Measurements from ENCODE around the gene PDS5A. TPM values are rescaled to one million over a fixed set of nuclear protein-coding genes. Genes with fewer than 3 reads are reported as not detected.

PDS5A gene
- total RNA-seq, 1 donor = 120 TPM

GRCh38 chr4:39893693-39894072, 84.0 kb downstream of the PDS5A start:
- H3K4me1 ChIP-seq (ENCODE audit: insufficient read depth, low read length) = no peaks in the 10 kb centered on the region
- H3K9me3 ChIP-seq (ENCODE audit: low read depth, low read length) = no peaks in the 10 kb centered on the region
- no peaks in the 10 kb centered on the region for H3K27me3 ChIP-seq (ENCODE audit: insufficient read depth, low read length)
- no peak overlapping the region for H3K4me3 ChIP-seq (ENCODE audit: low read length)

- Histone ChIP-seq H3K9me3 (ENCODE audit: low read depth, low read length) (no peaks in the 10 kb centered on the region), H3K27me3 (ENCODE audit: insufficient read depth, low read length) (no peaks in the 10 kb centered on the region), H3K4me1 (ENCODE audit: insufficient read depth, low read length) (no peaks in the 10 kb centered on the region), H3K4me3 (ENCODE audit: low read length) (no peak overlapping the region)
Observed at GRCh38 chr4:39892988-39893692, 84.6 kb downstream of the PDS5A start.

GRCh38 chr4:39889226-39889625, 88.5 kb downstream of the PDS5A start:
- H3K4me3 ChIP-seq (ENCODE audit: low read length) = no peak overlapping the region
- no peaks in the 10 kb centered on the region for H3K4me1 ChIP-seq (ENCODE audit: insufficient read depth, low read length)
- no peaks in the 10 kb centered on the region for H3K27me3 ChIP-seq (ENCODE audit: insufficient read depth, low read length)
- H3K9me3 ChIP-seq (ENCODE audit: low read depth, low read length) = no peaks in the 10 kb centered on the region

GRCh38 chr4:39888541-39888940, 89.2 kb downstream of the PDS5A start:
- no peak overlapping the region for H3K4me3 ChIP-seq (ENCODE audit: low read length)
- H3K9me3 ChIP-seq (ENCODE audit: low read depth, low read length) = no peaks in the 10 kb centered on the region
- no peaks in the 10 kb centered on the region for H3K27me3 ChIP-seq (ENCODE audit: insufficient read depth, low read length)
- no peaks in the 10 kb centered on the region for H3K4me1 ChIP-seq (ENCODE audit: insufficient read depth, low read length)

- H3K4me3 ChIP-seq (ENCODE audit: low read length) = no peak overlapping the region
- H3K4me1 ChIP-seq (ENCODE audit: insufficient read depth, low read length) = no peaks in the 10 kb centered on the region
- H3K27me3 ChIP-seq (ENCODE audit: insufficient read depth, low read length) = no peaks in the 10 kb centered on the region
- no peaks in the 10 kb centered on the region for H3K9me3 ChIP-seq (ENCODE audit: low read depth, low read length)
Observed at GRCh38 chr4:39883646-39884045, 94.1 kb downstream of the PDS5A start.

- Histone ChIP-seq H3K27me3 (ENCODE audit: insufficient read depth, low read length) (no peaks in the 10 kb centered on the region), H3K4me3 (ENCODE audit: low read length) (no peak overlapping the region), H3K9me3 (ENCODE audit: low read depth, low read length) (no peaks in the 10 kb centered on the region), H3K4me1 (ENCODE audit: insufficient read depth, low read length) (no peaks in the 10 kb centered on the region)
Observed at GRCh38 chr4:39881789-39882188, 95.9 kb downstream of the PDS5A start.

GRCh38 chr4:39877971-39878370, 99.7 kb downstream of the PDS5A start:
- Histone ChIP-seq H3K4me1 (ENCODE audit: insufficient read depth, low read length) (no peaks in the 10 kb centered on the region), H3K9me3 (ENCODE audit: low read depth, low read length) (no peaks in the 10 kb centered on the region), H3K27me3 (ENCODE audit: insufficient read depth, low read length) (no peaks in the 10 kb centered on the region), H3K4me3 (ENCODE audit: low read length) (no peak overlapping the region)

GRCh38 chr4:39873823-39874222, 103.9 kb downstream of the PDS5A start:
- H3K9me3 ChIP-seq (ENCODE audit: low read depth, low read length) = no peaks in the 10 kb centered on the region
- no peaks in the 10 kb centered on the region for H3K4me1 ChIP-seq (ENCODE audit: insufficient read depth, low read length)
- no peaks in the 10 kb centered on the region for H3K27me3 ChIP-seq (ENCODE audit: insufficient read depth, low read length)
- no peak overlapping the region for H3K4me3 ChIP-seq (ENCODE audit: low read length)

- Histone ChIP-seq H3K27me3 (ENCODE audit: insufficient read depth, low read length) (no peaks in the 10 kb centered on the region), H3K9me3 (ENCODE audit: low read depth, low read length) (no peaks in the 10 kb centered on the region), H3K4me1 (ENCODE audit: insufficient read depth, low read length) (no peaks in the 10 kb centered on the region), H3K4me3 (ENCODE audit: low read length) (no peak overlapping the region)
Observed at GRCh38 chr4:39865280-39865679, 112.4 kb downstream of the PDS5A start.

GRCh38 chr4:39864391-39864790, 113.3 kb downstream of the PDS5A start:
- Histone ChIP-seq H3K4me1 (ENCODE audit: insufficient read depth, low read length) (no peaks in the 10 kb centered on the region), H3K9me3 (ENCODE audit: low read depth, low read length) (no peaks in the 10 kb centered on the region), H3K27me3 (ENCODE audit: insufficient read depth, low read length) (no peaks in the 10 kb centered on the region), H3K4me3 (ENCODE audit: low read length) (no peak overlapping the region)

- Histone ChIP-seq H3K4me3 (ENCODE audit: low read length) (no peak overlapping the region), H3K4me1 (ENCODE audit: insufficient read depth, low read length) (no peaks in the 10 kb centered on the region), H3K9me3 (ENCODE audit: low read depth, low read length) (peaks cover 5% of the 10 kb centered on the region), H3K27me3 (ENCODE audit: insufficient read depth, low read length) (no peaks in the 10 kb centered on the region)
Observed at GRCh38 chr4:39860804-39861203, 116.9 kb downstream of the PDS5A start.

GRCh38 chr4:39855909-39856512, 121.7 kb downstream of the PDS5A start:
- peaks cover 9% of the 10 kb centered on the region for H3K9me3 ChIP-seq (ENCODE audit: low read depth, low read length)
- no peaks in the 10 kb centered on the region for H3K27me3 ChIP-seq (ENCODE audit: insufficient read depth, low read length)
- no peaks in the 10 kb centered on the region for H3K4me1 ChIP-seq (ENCODE audit: insufficient read depth, low read length)
- no peak overlapping the region for H3K4me3 ChIP-seq (ENCODE audit: low read length)

GRCh38 chr4:39852636-39853035, 125.1 kb downstream of the PDS5A start:
- no peaks in the 10 kb centered on the region for H3K4me1 ChIP-seq (ENCODE audit: insufficient read depth, low read length)
- H3K4me3 ChIP-seq (ENCODE audit: low read length) = no peak overlapping the region
- peaks cover 9% of the 10 kb centered on the region for H3K9me3 ChIP-seq (ENCODE audit: low read depth, low read length)
- H3K27me3 ChIP-seq (ENCODE audit: insufficient read depth, low read length) = no peaks in the 10 kb centered on the region

- Histone ChIP-seq H3K9me3 (ENCODE audit: low read depth, low read length) (peaks cover 3% of the 10 kb centered on the region), H3K4me3 (ENCODE audit: low read length) (no peak overlapping the region), H3K4me1 (ENCODE audit: insufficient read depth, low read length) (no peaks in the 10 kb centered on the region), H3K27me3 (ENCODE audit: insufficient read depth, low read length) (no peaks in the 10 kb centered on the region)
Observed at GRCh38 chr4:39850727-39851126, 127.0 kb downstream of the PDS5A start.

- H3K9me3 ChIP-seq (ENCODE audit: low read depth, low read length) = no peaks in the 10 kb centered on the region
- H3K27me3 ChIP-seq (ENCODE audit: insufficient read depth, low read length) = no peaks in the 10 kb centered on the region
- H3K4me1 ChIP-seq (ENCODE audit: insufficient read depth, low read length) = no peaks in the 10 kb centered on the region
- no peak overlapping the region for H3K4me3 ChIP-seq (ENCODE audit: low read length)
Observed at GRCh38 chr4:39846705-39847104, 131.0 kb downstream of the PDS5A start.

GRCh38 chr4:39846120-39846519, 131.6 kb downstream of the PDS5A start:
- no peak overlapping the region for H3K4me3 ChIP-seq (ENCODE audit: low read length)
- H3K9me3 ChIP-seq (ENCODE audit: low read depth, low read length) = no peaks in the 10 kb centered on the region
- H3K27me3 ChIP-seq (ENCODE audit: insufficient read depth, low read length) = no peaks in the 10 kb centered on the region
- H3K4me1 ChIP-seq (ENCODE audit: insufficient read depth, low read length) = no peaks in the 10 kb centered on the region

All from mononuclear cell (primary cell).